ENCODE results near the gene CAMK1. TPM values are rescaled to one million over a fixed set of nuclear protein-coding genes. Genes with fewer than 3 reads are reported as not detected.
A peak's percentile ranks its signal among the peaks of the same experiment; 100 is the strongest.

CAMK1 gene
- total and polyA plus RNA-seq, 3 experiments from 2014 or later, result 2.9 to 27.4 (median 27.0) TPM

- peak overlapping the region; percentile 81 to 97 (median 88) for H3K4me3 Mint-ChIP-seq
- DNase-seq, result peak; percentile 38 to 70 (median 54)
- Histone ChIP-seq H3K27ac (ENCODE audit: low read depth, low read length) (peak overlapping the region; percentile 85), H3K27me3 (ENCODE audit: insufficient read depth, low read length, poor library complexity, severe bottlenecking) (no peaks in the 10 kb centered on the region), H3K36me3 (ENCODE audit: insufficient read depth, low read length) (peaks cover 12% of the 10 kb centered on the region), H3K4me3 (ENCODE audit: low read length) (peak overlapping the region; percentile 80), H3K4me1 (ENCODE audit: insufficient read depth, low read length) (peaks cover 43% of the 10 kb centered on the region), H3K9me3 (ENCODE audit: low read length) (no peaks in the 10 kb centered on the region)
- POLR2A ChIA-PET, result interaction anchor here (0.7 to 3.5 kb wide), 8 partner anchors 8 to 201 kb away, joined by 3 to 28 read pairs (median 5); partner anchors contain the start of genes ARPC4, CRELD1, MTMR14 and OGG1
- CTCF ChIA-PET, result interaction anchor here (0.7 to 2.9 kb wide), 7 partner anchors 8 to 370 kb away, joined by 3 to 19 read pairs (median 5); partner anchors contain the start of genes OGG1 and THUMPD3
- H3K36me3 Mint-ChIP-seq, result peaks cover 6 to 44% (median 9%) of the 10 kb centered on the region in 3 donors
- peaks cover 52 to 72% (median 65%) of the 10 kb centered on the region in 3 donors for H3K4me1 Mint-ChIP-seq
- no peaks in the 10 kb centered on the region for H3K27me3 Mint-ChIP-seq
- no peaks in the 10 kb centered on the region for H3K9me3 Mint-ChIP-seq
- H3K27ac Mint-ChIP-seq, result peak overlapping the region; percentile 67 to 99 (median 96)
Measured at GRCh38 chr3:9732080-9732739, 37.5 kb downstream of the CAMK1 start.

GRCh38 chr3:9731206-9732079, 38.3 kb downstream of the CAMK1 start, which contains the start of gene BRPF1:
Gene BRPF1 (plus strand): TSS chr3:9731735. CDS start chr3:9734141, 2,406 bp downstream.
- Histone ChIP-seq H3K4me1 (ENCODE audit: insufficient read depth, low read length) (peaks cover 42% of the 10 kb centered on the region), H3K27ac (ENCODE audit: low read depth, low read length) (peak within 1 kb of the TSS; percentile 85), H3K9me3 (ENCODE audit: low read length) (no peaks in the 10 kb centered on the region), H3K27me3 (ENCODE audit: insufficient read depth, low read length, poor library complexity, severe bottlenecking) (no peaks in the 10 kb centered on the region), H3K36me3 (ENCODE audit: insufficient read depth, low read length) (peaks cover 5% of the 10 kb centered on the region), H3K4me3 (ENCODE audit: low read length) (peak within 1 kb of the TSS; percentile 80)
- peak; percentile 96 to 100 (median 99) for DNase-seq
- Mint-ChIP-seq H3K4me1 (peaks cover 51 to 71% (median 65%) of the 10 kb centered on the region in 3 donors), H3K4me3 (peak within 1 kb of the TSS; percentile 87 to 98 (median 95)), H3K36me3 (peaks cover 2 to 36% (median 5%) of the 10 kb centered on the region in 3 donors), H3K27ac (peak within 1 kb of the TSS; percentile 80 to 99 (median 97)), H3K27me3 (no peaks in the 10 kb centered on the region), H3K9me3 (no peaks in the 10 kb centered on the region)
- CTCF ChIA-PET, result interaction anchor here (0.7 to 2.9 kb wide), 6 partner anchors 9 to 369 kb away, joined by 3 to 19 read pairs (median 4); partner anchors contain the start of genes CRELD1 and THUMPD3
- POLR2A ChIA-PET, result interaction anchor here (0.7 to 3.5 kb wide), 10 partner anchors 9 to 335 kb away, joined by 3 to 28 read pairs (median 5); partner anchors contain the start of genes ARPC4, CRELD1, MTMR14 and OGG1

- CTCF ChIA-PET, result interaction anchor here (0.9 to 2.9 kb wide), 5 partner anchors 9 to 202 kb away, joined by 3 to 8 read pairs (median 4); partner anchors contain the start of genes ARPC4, CRELD1, OGG1 and TADA3
- H3K4me1 Mint-ChIP-seq, result peaks cover 48 to 67% (median 62%) of the 10 kb centered on the region in 3 donors
- no peaks in the 10 kb centered on the region for H3K9me3 Mint-ChIP-seq
- peak overlapping the region; percentile 85 for H3K27ac ChIP-seq (ENCODE audit: low read depth, low read length)
- H3K27ac Mint-ChIP-seq, result peak overlapping the region; percentile 80 to 97 (median 96)
- POLR2A ChIA-PET, result interaction anchor here (1.0 to 3.5 kb wide), 6 partner anchors 19 to 334 kb away, joined by 3 to 28 read pairs (median 8); partner anchors contain the start of genes ARPC4, CRELD1, MTMR14 and OGG1
- H3K27me3 Mint-ChIP-seq, result no peaks in the 10 kb centered on the region
- H3K4me3 Mint-ChIP-seq, result peak overlapping the region; percentile 87 to 98 (median 95)
- no peaks in the 10 kb centered on the region for H3K27me3 ChIP-seq (ENCODE audit: insufficient read depth, low read length, poor library complexity, severe bottlenecking)
- H3K36me3 Mint-ChIP-seq, result peaks cover 0 to 32% (median 2%) of the 10 kb centered on the region in 3 donors
- H3K4me3 ChIP-seq (ENCODE audit: low read length), result peak overlapping the region; percentile 80
- H3K9me3 ChIP-seq (ENCODE audit: low read length), result no peaks in the 10 kb centered on the region
- peaks cover 4% of the 10 kb centered on the region for H3K36me3 ChIP-seq (ENCODE audit: insufficient read depth, low read length)
- H3K4me1 ChIP-seq (ENCODE audit: insufficient read depth, low read length), result peaks cover 40% of the 10 kb centered on the region
- DNase-seq, result no peak
Measured at GRCh38 chr3:9730657-9731205, 39.0 kb downstream of the CAMK1 start.

- Histone ChIP-seq H3K27me3 (ENCODE audit: insufficient read depth, low read length, poor library complexity, severe bottlenecking) (no peaks in the 10 kb centered on the region), H3K27ac (ENCODE audit: low read depth, low read length) (no peak overlapping the region), H3K4me1 (ENCODE audit: insufficient read depth, low read length) (peaks cover 40% of the 10 kb centered on the region), H3K4me3 (ENCODE audit: low read length) (no peak overlapping the region), H3K9me3 (ENCODE audit: low read length) (no peaks in the 10 kb centered on the region), H3K36me3 (ENCODE audit: insufficient read depth, low read length) (no peaks in the 10 kb centered on the region)
- Mint-ChIP-seq H3K27me3 (peaks cover 0 to 1% of the 10 kb centered on the region in 2 donors), H3K9me3 (no peaks in the 10 kb centered on the region), H3K27ac (peak overlapping the region in 2 of 8 donors; percentile 70 to 77), H3K4me3 (peak overlapping the region in 3 of 7 donors; percentile 59 to 78 (median 75)), H3K36me3 (peaks cover 0 to 19% (median 0%) of the 10 kb centered on the region in 3 donors), H3K4me1 (peaks cover 44 to 53% (median 50%) of the 10 kb centered on the region in 3 donors)
- ChIA-PET CTCF (interaction anchor here (1.0 to 1.4 kb wide), 4 partner anchors 14 to 63 kb away, joined by 3 to 4 read pairs (median 4); partner anchors contain the start of genes ARPC4, OGG1 and TADA3), POLR2A (interaction anchor here (1.0 kb wide), 1 partner anchor 20 kb away, joined by 3 read pairs; the partner anchor contains the start of gene OGG1)
- no peak for DNase-seq
Measured at GRCh38 chr3:9729419-9729818, 40.3 kb downstream of the CAMK1 start.

GRCh38 chr3:9727743-9728142, 42.0 kb downstream of the CAMK1 start:
- CTCF ChIA-PET, result interaction anchor here (0.8 to 2.5 kb wide), 13 partner anchors 10 to 224 kb away, joined by 3 to 18 read pairs (median 4); partner anchors contain the start of genes ARPC4, MTMR14, OGG1 and TADA3
- peaks cover 2% of the 10 kb centered on the region in 2 donors for H3K27me3 Mint-ChIP-seq
- peak overlapping the region in 2 of 7 donors; percentile 71 to 76 for H3K4me3 Mint-ChIP-seq
- Histone ChIP-seq H3K36me3 (ENCODE audit: insufficient read depth, low read length) (no peaks in the 10 kb centered on the region), H3K27me3 (ENCODE audit: insufficient read depth, low read length, poor library complexity, severe bottlenecking) (no peaks in the 10 kb centered on the region), H3K4me3 (ENCODE audit: low read length) (no peak overlapping the region), H3K4me1 (ENCODE audit: insufficient read depth, low read length) (peaks cover 28% of the 10 kb centered on the region), H3K27ac (ENCODE audit: low read depth, low read length) (no peak overlapping the region), H3K9me3 (ENCODE audit: low read length) (no peaks in the 10 kb centered on the region)
- peaks cover 0 to 7% (median 0%) of the 10 kb centered on the region in 3 donors for H3K36me3 Mint-ChIP-seq
- no peak for DNase-seq
- H3K27ac Mint-ChIP-seq, result peak overlapping the region in 6 of 8 donors; percentile 3 to 80 (median 54)
- POLR2A ChIA-PET, result interaction anchor here (1.1 kb wide), 1 partner anchor 79 kb away, joined by 4 read pairs; the partner anchor contains the start of gene MTMR14
- H3K9me3 Mint-ChIP-seq, result no peaks in the 10 kb centered on the region
- peaks cover 27 to 37% (median 34%) of the 10 kb centered on the region in 3 donors for H3K4me1 Mint-ChIP-seq

GRCh38 chr3:9727041-9727595, 42.6 kb downstream of the CAMK1 start:
- H3K27ac ChIP-seq (ENCODE audit: low read depth, low read length), result no peak overlapping the region
- H3K4me3 ChIP-seq (ENCODE audit: low read length), result peak overlapping the region; percentile 24
- DNase-seq, result peak; percentile 25 to 69 (median 60)
- no peaks in the 10 kb centered on the region for H3K36me3 ChIP-seq (ENCODE audit: insufficient read depth, low read length)
- Mint-ChIP-seq H3K36me3 (peaks cover 0 to 3% (median 0%) of the 10 kb centered on the region in 3 donors), H3K4me3 (peak overlapping the region; percentile 67 to 93 (median 76)), H3K9me3 (no peaks in the 10 kb centered on the region), H3K27me3 (peaks cover 2 to 4% of the 10 kb centered on the region in 2 donors), H3K27ac (peak overlapping the region in 7 of 8 donors; percentile 36 to 88 (median 79)), H3K4me1 (peaks cover 21 to 31% (median 28%) of the 10 kb centered on the region in 3 donors)
- POLR2A ChIA-PET, result interaction anchor here (1.1 kb wide), 1 partner anchor 78 kb away, joined by 4 read pairs; the partner anchor contains the start of gene MTMR14
- no peaks in the 10 kb centered on the region for H3K27me3 ChIP-seq (ENCODE audit: insufficient read depth, low read length, poor library complexity, severe bottlenecking)
- no peaks in the 10 kb centered on the region for H3K9me3 ChIP-seq (ENCODE audit: low read length)
- CTCF ChIA-PET, result interaction anchor here (0.8 to 2.5 kb wide), 13 partner anchors 9 to 223 kb away, joined by 3 to 18 read pairs (median 4); partner anchors contain the start of genes ARPC4, MTMR14, OGG1 and TADA3
- peaks cover 22% of the 10 kb centered on the region for H3K4me1 ChIP-seq (ENCODE audit: insufficient read depth, low read length)

Measured in CD8-positive, alpha-beta memory T cell (primary cell).